GM12874 (cell line): Measurements from ENCODE around the gene TAS2R50.

Experiments
- CTCF ChIP-seq: IDR thresholded peaks from 2 replicates; pipeline ENCODE4 v1.5.1; 2011; ENCODE audit warnings: low read depth, mild to moderate bottlenecking, control low read depth, low read length, moderate library complexity; ENCODE audit not compliant: insufficient read depth

TAS2R50 gene

GRCh38 chr12:10956085-10956484, 30.6 kb downstream of the TAS2R50 start:
- no peak for TF ChIP-seq CTCF

- no peak for TF ChIP-seq CTCF
Measured at GRCh38 chr12:10952645-10953044, 34.1 kb downstream of the TAS2R50 start.

GRCh38 chr12:10943167-10943566, 43.5 kb downstream of the TAS2R50 start:
- no peak for TF ChIP-seq CTCF

GRCh38 chr12:10941916-10942607, 44.6 kb downstream of the TAS2R50 start:
- TF ChIP-seq CTCF, result no peak

- no peak for TF ChIP-seq CTCF
Measured at GRCh38 chr12:10941369-10941768, 45.3 kb downstream of the TAS2R50 start.

GRCh38 chr12:10940389-10940788, 46.3 kb downstream of the TAS2R50 start:
- TF ChIP-seq CTCF, result no peak

- no peak for TF ChIP-seq CTCF
Measured at GRCh38 chr12:10939163-10939562, 47.5 kb downstream of the TAS2R50 start, which contains the start of gene TAS2R14. TSS of gene TAS2R14 (minus strand) at chr12:10939263. CDS start at chr12:10939207, 56 bp downstream.
